Loucy (cell line): ENCODE data around the gene ASF1B.
A peak's percentile ranks its signal among the peaks of the same experiment; 100 is the strongest.

Experiments
- H2AFZ ChIP-seq: fragments of 200-600 bp; sonication (generic); 2 replicates; pipeline ENCODE4 v1.6.0; 2016; ENCODE audit warnings: antibody characterized with exemption, mild to moderate bottlenecking, low read length, moderate library complexity
- H3F3A ChIP-seq: fragments of 200-600 bp; 2 replicates; pipeline ENCODE4 v1.6.0; 2016; ENCODE audit warnings: antibody characterized with exemption, low read depth, mild to moderate bottlenecking
- H3K27me3 ChIP-seq: fragments of 200-600 bp; sonication (generic); 2 replicates; pipeline ENCODE4 v1.6.1; 2014; ENCODE audit warnings: low read length, mild to moderate bottlenecking; ENCODE audit not compliant: insufficient read depth, poor library complexity, severe bottlenecking
- H3K36me3 ChIP-seq: fragments of 200-600 bp; sonication (generic); 2 replicates; pipeline ENCODE4 v1.6.1; 2016; ENCODE audit warnings: low read length; ENCODE audit not compliant: insufficient read depth
- H3K4me1 ChIP-seq: fragments of 200-600 bp; sonication (generic); 2 replicates; pipeline ENCODE4 v1.5.1; 2014; ENCODE audit warnings: low read length, mild to moderate bottlenecking; ENCODE audit not compliant: insufficient read depth, poor library complexity, severe bottlenecking
- H3K4me2 ChIP-seq: fragments of 200-600 bp; sonication (generic); 2 replicates; pipeline ENCODE4 v1.6.0; 2014; ENCODE audit warnings: antibody characterized with exemption, low read length, low read depth, mild to moderate bottlenecking; ENCODE audit not compliant: poor library complexity, severe bottlenecking
- H3K4me3 ChIP-seq: fragments of 200-600 bp; sonication (generic); 2 replicates; pipeline ENCODE4 v1.5.1; 2014; ENCODE audit warnings: low read length, mild to moderate bottlenecking, mixed read lengths; ENCODE audit not compliant: poor library complexity, severe bottlenecking
- H3K79me2 ChIP-seq: fragments of 200-600 bp; sonication (generic); 2 replicates; pipeline ENCODE4 v1.6.1; 2014; ENCODE audit warnings: low read length; ENCODE audit not compliant: insufficient read depth
- H3K9ac ChIP-seq: fragments of 200-600 bp; sonication (generic); 2 replicates; pipeline ENCODE4 v1.6.0; 2014; ENCODE audit warnings: mild to moderate bottlenecking, low read depth, low read length, moderate library complexity; ENCODE audit not compliant: poor library complexity, severe bottlenecking
- H3K9me2 ChIP-seq: fragments of 200-600 bp; sonication (generic); replicated peaks from 2 replicates; pipeline ENCODE4 v1.6.1; 2016; ENCODE audit warnings: low read depth, low read length, mixed read lengths
- H3K9me3 ChIP-seq: fragments of 200-600 bp; sonication (generic); 2 replicates; pipeline ENCODE4 v1.6.1; 2014; ENCODE audit warnings: mild to moderate bottlenecking, antibody characterized with exemption, low read length, low read depth; ENCODE audit not compliant: insufficient read depth
- H4K20me1 ChIP-seq: fragments of 200-600 bp; sonication (generic); 2 replicates; pipeline ENCODE4 v1.6.0; 2014; ENCODE audit warnings: antibody characterized with exemption, low read length, mild to moderate bottlenecking; ENCODE audit not compliant: insufficient read depth, poor library complexity, severe bottlenecking
- CTCF ChIP-seq: fragments of 200-600 bp; sonication (generic); conservative IDR thresholded peaks from 2 replicates; pipeline ENCODE4 v1.5.1; 2014; ENCODE audit warnings: mild to moderate bottlenecking, antibody characterized with exemption, low read length
- EZH2phosphoT487 ChIP-seq: fragments of 200-600 bp; IDR thresholded peaks from 2 replicates; pipeline ENCODE4 v1.6.1; 2018; ENCODE audit warnings: antibody characterized with exemption, mild to moderate bottlenecking, moderate library complexity, borderline replicate concordance

The ASF1B gene

GRCh38 chr19:14101003-14101545 is 35.3 kb downstream of the ASF1B start:
- no peak overlapping the region for H3K4me3 ChIP-seq
- TF ChIP-seq EZH2phosphoT487 (no peak), CTCF (no peak)

GRCh38 chr19:14097532-14098151 is 38.7 kb downstream of the ASF1B start:
- H3K9me2 ChIP-seq = no peaks in the 10 kb centered on the region
- H3K27me3 ChIP-seq = no peaks in the 10 kb centered on the region
- H4K20me1 ChIP-seq = no peaks in the 10 kb centered on the region
- no peaks in the 10 kb centered on the region for H3K4me1 ChIP-seq
- no peak for TF ChIP-seq EZH2phosphoT487
- TF ChIP-seq CTCF = peak; percentile 54
- no peaks in the 10 kb centered on the region for H3F3A ChIP-seq
- H2AFZ ChIP-seq = no peak overlapping the region
- no peak overlapping the region for H3K4me2 ChIP-seq
- H3K9me3 ChIP-seq = no peaks in the 10 kb centered on the region
- H3K79me2 ChIP-seq = no peaks in the 10 kb centered on the region
- no peak overlapping the region for H3K9ac ChIP-seq
- no peak overlapping the region for H3K4me3 ChIP-seq
- no peaks in the 10 kb centered on the region for H3K36me3 ChIP-seq

More at GRCh38 chr19:14101003-14101545, 35.3 kb downstream of the ASF1B start:
- H3K9ac ChIP-seq = no peak overlapping the region
- no peaks in the 10 kb centered on the region for H4K20me1 ChIP-seq
- H3K9me2 ChIP-seq = no peaks in the 10 kb centered on the region
- no peaks in the 10 kb centered on the region for H3K4me1 ChIP-seq
- H3F3A ChIP-seq = no peaks in the 10 kb centered on the region
- no peak overlapping the region for H2AFZ ChIP-seq
- no peaks in the 10 kb centered on the region for H3K9me3 ChIP-seq
- no peaks in the 10 kb centered on the region for H3K79me2 ChIP-seq
- no peaks in the 10 kb centered on the region for H3K27me3 ChIP-seq
- H3K4me2 ChIP-seq = no peak overlapping the region
- no peaks in the 10 kb centered on the region; the same call in 1 of the 2 replicates for H3K36me3 ChIP-seq

GRCh38 chr19:14096272-14096992 is 40.0 kb downstream of the ASF1B start:
- no peak overlapping the region for H2AFZ ChIP-seq
- no peak overlapping the region for H3K9ac ChIP-seq
- H3F3A ChIP-seq = no peaks in the 10 kb centered on the region
- no peak overlapping the region for H3K4me3 ChIP-seq
- no peaks in the 10 kb centered on the region for H3K9me2 ChIP-seq
- no peak overlapping the region for H3K4me2 ChIP-seq
- H3K4me1 ChIP-seq = peaks cover 8% of the 10 kb centered on the region
- no peaks in the 10 kb centered on the region for H3K36me3 ChIP-seq
- no peaks in the 10 kb centered on the region for H4K20me1 ChIP-seq
- TF ChIP-seq EZH2phosphoT487 = no peak
- peak; percentile 37 for TF ChIP-seq CTCF
- H3K79me2 ChIP-seq = 0 out of 2 replicates have a peak, but pooled peaks cover 5% of the 10 kb centered on the region
- no peaks in the 10 kb centered on the region for H3K27me3 ChIP-seq
- H3K9me3 ChIP-seq = no peaks in the 10 kb centered on the region
